ENCODE data around the gene GREB1L. TPM values are rescaled to one million over a fixed set of nuclear protein-coding genes. Genes with fewer than 3 reads are reported as not detected.
"Not testable (repeated sequence)": the region's sequence is repeated elsewhere in the genome, so short reads cannot be mapped to it uniquely, and the experiment has no call there.

GREB1L gene
- total RNA-seq, 6 experiments from 2014 or later: 1.9 to 10.8 (median 2.3) TPM

DNA sequence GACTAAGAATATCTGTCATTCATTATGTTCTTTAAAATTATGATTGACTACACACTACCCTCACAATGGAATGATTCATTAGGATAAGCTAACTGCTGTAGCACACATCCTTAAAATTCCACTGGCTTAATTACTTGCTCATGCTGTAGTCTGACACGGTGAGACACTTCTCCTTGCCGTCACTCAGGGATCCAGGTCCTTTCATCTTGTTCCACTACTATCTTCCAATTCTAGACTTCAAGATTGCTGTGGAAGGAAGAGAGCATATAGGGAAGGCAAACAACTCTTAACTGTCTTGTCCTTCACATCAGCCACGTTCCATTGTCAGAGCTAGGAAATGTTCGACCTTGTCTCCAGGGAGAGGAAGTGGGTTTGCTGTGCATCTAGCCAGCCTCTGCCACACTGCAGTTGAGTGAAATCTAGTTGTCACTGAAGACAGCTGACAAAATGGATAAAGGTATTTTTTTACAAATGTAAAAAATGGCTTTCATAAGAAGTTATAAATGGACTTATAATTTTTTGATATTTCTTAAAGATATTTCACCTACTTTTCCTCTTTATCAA is 30.1 kb downstream of the GREB1L start:
- Mint-ChIP-seq H3K27ac (no peak overlapping the region), H3K4me1 (ENCODE audit: low read depth) (peaks cover 19% of the 10 kb centered on the region), H3K4me3 (no peak overlapping the region), H3K27me3 (ENCODE audit: insufficient read depth) (no peaks in the 10 kb centered on the region; the same call in 1 of the 2 replicates), H3K9me3 (no peaks in the 10 kb centered on the region), H3K36me3 (ENCODE audit: low read depth) (no peaks in the 10 kb centered on the region; the same call in 1 of the 2 replicates)
- DNase-seq: no peak
- TF ChIP-seq, protein P1, sequence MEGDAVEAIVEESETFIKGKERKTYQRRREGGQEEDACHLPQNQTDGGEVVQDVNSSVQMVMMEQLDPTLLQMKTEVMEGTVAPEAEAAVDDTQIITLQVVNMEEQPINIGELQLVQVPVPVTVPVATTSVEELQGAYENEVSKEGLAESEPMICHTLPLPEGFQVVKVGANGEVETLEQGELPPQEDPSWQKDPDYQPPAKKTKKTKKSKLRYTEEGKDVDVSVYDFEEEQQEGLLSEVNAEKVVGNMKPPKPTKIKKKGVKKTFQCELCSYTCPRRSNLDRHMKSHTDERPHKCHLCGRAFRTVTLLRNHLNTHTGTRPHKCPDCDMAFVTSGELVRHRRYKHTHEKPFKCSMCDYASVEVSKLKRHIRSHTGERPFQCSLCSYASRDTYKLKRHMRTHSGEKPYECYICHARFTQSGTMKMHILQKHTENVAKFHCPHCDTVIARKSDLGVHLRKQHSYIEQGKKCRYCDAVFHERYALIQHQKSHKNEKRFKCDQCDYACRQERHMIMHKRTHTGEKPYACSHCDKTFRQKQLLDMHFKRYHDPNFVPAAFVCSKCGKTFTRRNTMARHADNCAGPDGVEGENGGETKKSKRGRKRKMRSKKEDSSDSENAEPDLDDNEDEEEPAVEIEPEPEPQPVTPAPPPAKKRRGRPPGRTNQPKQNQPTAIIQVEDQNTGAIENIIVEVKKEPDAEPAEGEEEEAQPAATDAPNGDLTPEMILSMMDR (IDR thresholded peaks at IDR 0.05): no peak

DNA sequence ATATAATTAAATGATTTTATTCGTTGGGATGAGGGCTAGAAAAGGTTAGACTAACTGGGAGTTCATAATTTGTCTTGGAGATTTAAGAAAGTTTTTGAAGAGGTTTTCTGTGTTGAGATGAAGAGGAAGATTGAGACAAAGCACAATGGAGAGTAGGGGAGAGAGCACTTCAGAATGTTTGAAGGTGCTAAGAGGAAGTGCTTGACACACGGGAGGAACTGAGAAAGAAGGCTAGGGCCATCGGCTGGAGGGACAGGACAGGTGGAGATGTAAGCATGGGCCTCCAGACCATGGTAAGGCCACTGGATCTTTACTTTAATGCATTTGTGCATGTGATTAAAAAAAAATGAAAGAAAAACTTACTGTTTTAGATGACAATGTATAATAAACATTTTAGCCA is 31.5 kb downstream of the GREB1L start:
- DNase-seq: no peak
- no peaks in the 10 kb centered on the region; the same call in 1 of the 2 replicates for H3K27me3 Mint-ChIP-seq (ENCODE audit: insufficient read depth)
- peaks cover 19% of the 10 kb centered on the region for H3K4me1 Mint-ChIP-seq (ENCODE audit: low read depth)
- H3K9me3 Mint-ChIP-seq: no peaks in the 10 kb centered on the region
- no peak overlapping the region for H3K27ac Mint-ChIP-seq
- no peaks in the 10 kb centered on the region; the same call in 1 of the 2 replicates for H3K36me3 Mint-ChIP-seq (ENCODE audit: low read depth)
- TF ChIP-seq, protein P1 (IDR thresholded peaks at IDR 0.05): no peak
- no peak overlapping the region for H3K4me3 Mint-ChIP-seq

DNA sequence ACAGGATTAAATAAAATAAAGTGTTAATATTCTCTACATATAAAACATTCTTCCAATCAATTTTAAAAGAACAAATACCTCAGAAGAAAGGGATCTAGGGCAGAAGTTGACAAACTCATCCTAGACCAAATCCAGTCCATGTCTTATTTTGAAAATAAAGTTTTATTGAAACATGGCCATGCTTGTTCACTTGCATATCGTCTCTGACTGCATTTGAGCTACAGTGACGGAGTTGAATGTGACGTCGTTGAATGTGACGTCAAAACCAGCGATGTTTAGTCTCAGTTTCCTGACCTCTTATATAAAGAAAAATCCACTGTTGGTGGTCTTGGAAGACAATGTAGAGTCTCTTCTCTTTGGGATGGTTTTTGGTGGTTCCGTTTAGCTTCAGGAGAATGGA is 33.6 kb downstream of the GREB1L start:
- DNase-seq: no peak
- H3K4me3 Mint-ChIP-seq: no peak overlapping the region
- H3K27ac Mint-ChIP-seq: no peak overlapping the region
- H3K36me3 Mint-ChIP-seq (ENCODE audit: low read depth): no peaks in the 10 kb centered on the region; the same call in 1 of the 2 replicates
- peaks cover 11% of the 10 kb centered on the region for H3K4me1 Mint-ChIP-seq (ENCODE audit: low read depth)
- H3K27me3 Mint-ChIP-seq (ENCODE audit: insufficient read depth): no peaks in the 10 kb centered on the region; the same call in 1 of the 2 replicates
- TF ChIP-seq, protein P1 (IDR thresholded peaks at IDR 0.05): no peak
- H3K9me3 Mint-ChIP-seq: no peaks in the 10 kb centered on the region

DNA sequence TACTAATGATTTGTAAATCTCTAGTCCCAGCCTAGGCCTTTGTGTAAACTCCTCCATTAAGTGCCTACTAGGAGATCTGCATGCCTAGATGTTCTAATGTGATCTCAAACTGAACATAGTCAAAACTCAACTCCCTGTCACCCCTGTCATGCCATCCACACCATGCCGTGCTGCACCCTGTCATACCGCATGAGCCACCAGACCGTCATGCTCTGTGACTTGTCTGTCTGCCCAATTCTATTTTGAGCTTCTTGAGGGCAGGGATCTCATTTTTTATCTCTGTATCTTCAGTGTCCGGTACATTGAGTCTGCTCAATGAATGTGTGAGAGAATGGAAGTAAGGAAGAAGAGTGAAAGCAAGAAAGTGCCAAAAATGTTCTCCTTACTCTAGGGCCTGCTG is 35.5 kb downstream of the GREB1L start:
- TF ChIP-seq, protein P1 (IDR thresholded peaks at IDR 0.05): no peak
- no peak for DNase-seq
- no peaks in the 10 kb centered on the region; the same call in 1 of the 2 replicates for H3K36me3 Mint-ChIP-seq (ENCODE audit: low read depth)
- H3K4me3 Mint-ChIP-seq: no peak overlapping the region
- no peaks in the 10 kb centered on the region; the same call in 1 of the 2 replicates for H3K27me3 Mint-ChIP-seq (ENCODE audit: insufficient read depth)
- H3K9me3 Mint-ChIP-seq: no peaks in the 10 kb centered on the region
- no peak overlapping the region for H3K27ac Mint-ChIP-seq
- peaks cover 9% of the 10 kb centered on the region; the same call in 1 of the 2 replicates for H3K4me1 Mint-ChIP-seq (ENCODE audit: low read depth)

DNA sequence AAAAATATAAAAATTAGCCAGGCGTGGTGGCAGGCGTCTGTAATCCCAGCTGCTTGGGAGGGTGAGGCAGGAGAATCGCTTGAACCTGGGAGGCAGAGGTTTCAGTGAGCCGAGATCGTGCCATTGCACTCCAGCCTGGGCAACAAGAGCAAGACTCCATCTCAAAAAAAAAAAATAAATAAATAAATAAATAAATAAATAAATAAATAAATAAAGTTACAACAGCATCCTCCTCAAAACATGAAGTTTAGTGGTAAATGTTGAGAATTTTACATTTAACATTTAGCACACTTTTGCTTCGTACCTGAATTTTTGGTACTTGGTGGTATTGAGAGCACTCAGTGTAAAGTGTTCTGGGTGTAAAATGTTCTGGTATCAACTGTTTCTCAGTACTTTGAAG is 36.2 kb downstream of the GREB1L start:
- not testable (repeated sequence) for H3K27me3 Mint-ChIP-seq (ENCODE audit: insufficient read depth); DNase-seq; H3K4me3 Mint-ChIP-seq; H3K36me3 Mint-ChIP-seq (ENCODE audit: low read depth); H3K27ac Mint-ChIP-seq; H3K9me3 Mint-ChIP-seq; H3K4me1 Mint-ChIP-seq (ENCODE audit: low read depth)

DNA sequence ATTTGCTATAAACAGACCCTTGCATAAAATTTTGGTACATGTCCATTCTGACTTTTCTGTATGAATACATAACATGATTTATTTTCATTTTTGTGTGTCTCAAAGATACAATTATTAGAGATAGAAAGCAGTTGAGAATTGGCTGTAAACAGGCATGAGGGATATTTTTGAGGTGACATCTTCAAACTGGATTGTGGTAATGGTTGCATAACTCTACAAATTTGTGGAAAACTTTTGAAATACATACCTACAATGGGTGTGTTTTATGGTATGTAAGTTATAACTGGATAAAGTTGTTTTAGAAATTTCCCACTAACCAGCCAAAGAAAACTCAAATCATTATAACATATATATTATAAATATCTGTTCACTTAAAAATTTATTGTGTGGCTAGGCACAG is 39.6 kb downstream of the GREB1L start:
- no peaks in the 10 kb centered on the region for H3K9me3 Mint-ChIP-seq
- no peak overlapping the region for H3K4me3 Mint-ChIP-seq
- TF ChIP-seq, protein P1 (IDR thresholded peaks at IDR 0.05): no peak
- H3K36me3 Mint-ChIP-seq (ENCODE audit: low read depth): no peaks in the 10 kb centered on the region; the same call in 1 of the 2 replicates
- no peak overlapping the region for H3K27ac Mint-ChIP-seq
- peak; percentile 17 for DNase-seq
- H3K4me1 Mint-ChIP-seq (ENCODE audit: low read depth): peaks cover 9% of the 10 kb centered on the region; the same call in 1 of the 2 replicates
- H3K27me3 Mint-ChIP-seq (ENCODE audit: insufficient read depth): no peaks in the 10 kb centered on the region

Measured in HFFc6 (cell line).